Hematopoietic multipotent progenitor cell treated with erythropoietin and hydrocortisone succinate and interleukin-3 and kit ligand, for 15 days (in vitro differentiated cells): ENCODE results near the gene UBE3C.

Source experiments
- DNase-seq: peaks from one replicate; pipeline ENCODE4 v3.0.0-alpha.2; 2015; ENCODE audit warnings: low spot score

UBE3C gene

DNA sequence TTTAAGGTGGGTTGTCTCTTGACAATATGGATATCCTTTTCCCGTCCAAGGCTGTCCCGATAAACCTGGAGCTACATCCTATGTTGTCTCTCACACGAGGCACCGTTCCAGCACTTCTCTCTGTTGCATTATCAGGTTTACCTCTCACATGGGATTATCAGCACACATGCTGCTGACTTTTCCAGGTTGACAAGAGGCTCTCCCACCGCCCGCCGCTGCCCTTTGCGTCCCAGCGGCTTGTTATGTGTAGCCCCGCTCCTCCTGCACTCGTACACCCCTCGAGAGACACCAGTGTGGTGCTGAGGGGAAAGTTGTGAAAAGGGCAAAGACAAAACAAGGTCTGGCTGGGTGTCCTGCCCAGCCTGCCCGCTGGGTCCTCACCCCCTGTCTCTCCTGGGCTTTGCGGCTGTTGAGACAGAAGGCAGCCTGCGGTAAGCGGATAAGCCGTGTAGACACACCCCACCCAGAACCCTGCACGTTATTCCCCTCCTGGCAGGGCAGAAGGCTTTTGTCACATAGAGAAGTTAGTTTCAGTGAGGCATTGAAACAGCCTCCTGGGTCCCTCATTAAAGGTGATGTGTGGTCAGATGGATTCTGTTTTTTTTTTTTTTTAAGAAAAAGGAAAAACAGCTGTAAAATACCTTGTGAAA lies 38.7 kb downstream of the UBE3C start:
- DNase-seq = peak; percentile 86

DNA sequence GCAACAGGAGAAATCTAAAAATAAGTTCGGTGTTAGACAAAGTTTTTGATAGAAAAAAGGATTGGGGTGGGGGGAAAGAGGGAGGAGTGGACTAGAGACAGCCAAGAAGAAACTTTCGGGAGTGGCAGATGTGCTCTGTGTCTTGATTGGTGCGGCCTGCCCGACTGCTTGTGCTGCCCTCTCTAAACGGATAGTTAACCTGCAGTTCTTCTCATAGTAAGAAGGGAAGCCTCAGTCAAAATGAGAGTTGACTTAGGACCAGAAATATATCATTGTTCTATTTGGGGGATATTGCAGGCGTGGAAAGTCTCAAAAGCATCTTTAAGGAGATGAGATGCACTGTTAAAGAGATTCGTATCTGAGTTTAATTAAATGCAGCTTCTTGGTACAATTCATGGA lies 39.3 kb downstream of the UBE3C start:
- DNase-seq = peak; percentile 63

DNA sequence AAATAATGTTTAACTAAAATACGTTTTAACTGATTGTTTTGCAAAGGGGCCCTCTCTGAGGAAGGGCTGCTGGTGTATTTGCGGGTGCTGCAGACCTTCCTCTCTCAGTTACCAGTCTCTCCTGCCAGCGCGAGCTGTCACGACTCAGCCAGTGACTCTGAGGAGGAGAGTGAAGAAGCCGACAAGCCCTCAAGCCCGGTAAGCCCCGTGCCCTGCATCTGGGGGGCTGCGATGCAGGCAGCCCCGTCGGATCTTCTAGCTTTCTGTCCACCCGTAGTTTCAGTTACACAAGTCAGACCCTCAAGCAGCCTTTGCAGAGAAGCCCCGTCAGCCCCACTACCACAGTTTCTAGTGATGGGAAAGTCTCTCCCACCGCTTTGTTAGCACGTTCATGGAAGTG lies 45.1 kb downstream of the UBE3C start:
- no peak for DNase-seq

DNA sequence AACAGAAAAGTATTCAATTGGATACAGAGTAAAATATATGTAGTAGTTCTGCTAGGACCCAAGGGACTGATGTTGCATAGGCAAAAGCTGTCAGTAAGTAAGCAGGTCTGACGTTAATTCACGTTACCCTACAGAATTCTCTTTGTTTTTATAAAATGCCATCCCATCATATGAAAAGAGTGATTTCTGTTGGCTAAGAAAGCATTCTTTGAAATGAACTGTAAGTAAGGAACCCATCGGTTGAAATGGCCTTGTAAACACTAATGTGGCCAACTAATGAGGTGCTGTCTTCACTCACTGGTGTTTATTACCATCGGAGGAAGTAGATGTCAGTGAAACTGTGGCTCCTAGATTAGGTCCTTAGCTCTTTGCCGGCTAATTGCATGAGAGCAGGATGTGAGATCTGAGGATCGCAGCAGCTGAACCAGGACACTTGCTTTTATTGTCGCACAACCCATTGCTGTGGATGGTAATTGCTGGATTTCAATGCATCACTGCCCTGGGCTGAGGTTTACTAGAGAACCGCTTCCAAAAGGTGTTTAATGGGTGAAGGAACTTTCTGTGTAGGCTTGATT lies 49.5 kb downstream of the UBE3C start:
- DNase-seq = no peak

DNA sequence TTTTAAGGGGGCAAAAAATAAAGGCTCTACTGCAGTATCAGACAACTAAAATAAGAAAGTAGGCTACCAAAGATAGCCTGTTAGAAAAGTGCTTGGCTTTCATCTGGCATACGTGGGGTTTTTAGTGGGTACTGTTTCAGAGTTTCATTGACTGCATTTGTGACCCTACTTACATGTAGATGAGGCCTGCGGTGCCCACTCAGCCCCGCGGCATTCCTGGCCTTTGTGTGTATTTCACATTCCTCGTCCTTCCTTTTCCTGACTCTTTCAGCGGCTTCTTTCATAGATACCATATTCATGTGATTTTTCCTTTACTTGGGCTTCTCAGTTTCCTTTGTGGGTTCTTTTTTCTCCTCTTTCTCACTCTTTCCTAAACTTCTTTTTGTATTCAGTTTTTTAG lies 50.7 kb downstream of the UBE3C start:
- no peak for DNase-seq

DNA sequence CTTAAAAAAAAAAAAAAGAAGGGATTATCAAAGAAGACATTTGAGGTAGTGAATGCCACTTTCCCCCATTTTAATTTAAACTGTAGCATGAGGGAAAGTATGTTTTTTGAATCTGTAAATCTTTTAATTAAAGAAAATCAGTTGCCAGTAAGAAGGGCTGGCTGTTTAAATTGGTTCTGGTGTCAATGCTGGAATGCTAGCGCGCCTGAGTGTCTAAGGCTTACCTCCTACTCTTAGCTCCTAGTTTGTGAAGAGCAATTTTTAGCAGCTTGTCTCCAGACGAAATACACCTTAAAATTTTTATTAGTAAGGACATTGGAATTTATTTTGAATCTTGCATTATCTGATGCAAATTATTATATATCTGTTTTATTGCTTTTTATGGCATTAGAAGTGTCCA lies 54.1 kb downstream of the UBE3C start:
- no peak for DNase-seq

DNA sequence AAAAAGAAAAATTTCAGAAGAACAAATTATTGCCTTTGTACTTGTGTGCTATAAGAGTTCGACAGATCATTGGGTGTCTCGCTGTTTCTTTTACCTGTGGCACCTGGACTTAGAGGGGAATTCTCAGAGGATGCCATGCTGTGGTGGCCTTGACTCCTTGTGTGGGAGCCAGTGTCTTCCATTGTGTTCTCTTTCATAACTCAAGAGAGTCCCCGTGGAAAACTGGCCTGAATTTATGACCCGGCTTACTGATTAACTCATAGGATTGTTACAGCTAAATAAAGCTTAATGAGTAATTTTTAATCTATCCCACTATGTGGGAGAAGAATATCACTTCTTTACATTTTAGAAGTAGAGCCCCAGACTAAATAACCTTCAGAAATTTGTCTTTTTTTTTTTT lies 54.5 kb downstream of the UBE3C start:
- DNase-seq = no peak

DNA sequence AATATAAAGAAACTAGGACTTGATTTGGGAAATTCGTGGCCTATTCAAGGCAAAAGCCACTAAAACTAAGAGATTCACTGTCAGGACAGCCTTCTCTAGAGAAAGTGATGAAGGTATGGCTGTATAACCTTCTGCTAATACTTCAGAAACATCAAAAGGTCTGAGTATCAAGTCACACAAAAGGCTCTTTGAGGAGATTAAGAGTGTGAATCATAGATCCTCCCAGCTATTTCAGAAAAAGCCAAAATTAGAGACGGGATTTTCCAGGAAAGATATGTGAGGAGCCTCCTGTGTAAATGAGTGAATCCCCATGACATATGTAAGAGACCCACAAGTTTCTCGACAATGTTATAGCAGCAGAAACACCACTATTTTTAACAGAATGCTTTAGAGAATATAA lies 56.2 kb downstream of the UBE3C start:
- no peak for DNase-seq

DNA sequence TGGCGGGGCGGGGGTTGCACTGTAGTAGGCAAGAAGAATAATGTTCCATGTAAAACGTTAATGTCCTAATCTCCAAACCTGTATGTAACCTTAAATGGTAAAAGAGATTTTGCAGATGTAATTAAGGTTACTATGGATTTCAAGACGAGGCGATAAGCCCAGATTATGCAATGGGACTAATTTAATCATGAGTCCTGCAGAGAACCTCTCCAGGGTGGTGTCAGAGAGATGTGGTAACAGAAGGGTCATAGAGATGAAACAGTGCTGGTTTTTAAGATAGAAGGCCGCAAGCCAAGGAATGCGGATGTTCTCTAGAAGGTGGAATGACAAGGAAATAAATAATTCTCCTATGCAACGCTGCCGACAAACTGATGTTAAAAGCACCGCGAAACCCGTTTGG lies 57.1 kb downstream of the UBE3C start:
- DNase-seq = no peak

DNA sequence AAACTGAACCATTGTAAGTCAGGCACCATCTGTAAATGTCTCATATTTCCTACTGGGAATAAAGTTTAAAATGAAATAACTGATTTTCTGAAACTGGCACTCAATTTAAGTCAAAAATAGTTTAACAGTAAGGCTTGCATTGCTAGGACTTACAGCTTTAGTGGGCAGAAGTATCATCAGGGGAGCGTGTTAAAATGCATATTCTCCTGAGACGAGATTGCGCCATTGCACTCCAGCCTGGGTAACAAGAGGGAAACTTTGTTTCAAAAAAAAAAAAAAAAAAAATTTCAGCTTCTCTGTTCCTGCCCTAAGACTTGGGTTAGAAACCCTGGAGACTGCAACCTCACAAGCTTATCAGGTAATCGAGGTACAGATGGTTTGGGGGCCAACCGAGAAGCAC lies 65.4 kb downstream of the UBE3C start:
- DNase-seq = no peak

DNA sequence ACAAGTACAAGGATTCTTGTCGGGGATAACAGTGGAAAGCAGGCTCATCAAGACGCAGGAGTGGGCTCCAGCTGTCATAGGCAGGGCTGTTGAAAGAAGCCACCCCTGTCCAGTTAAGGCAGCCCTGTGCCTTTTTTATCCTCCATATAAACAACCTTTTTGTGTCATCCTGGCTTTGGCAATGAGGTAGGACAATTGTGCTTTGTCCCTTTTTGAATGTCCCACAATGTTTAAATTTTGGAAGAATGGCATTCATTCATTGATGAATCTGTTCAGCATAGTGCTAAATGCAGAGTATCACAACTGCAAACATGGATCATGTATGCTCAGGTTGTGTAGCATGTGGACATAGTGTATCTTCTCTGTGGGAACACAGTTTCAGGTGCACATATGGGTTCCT lies 66.7 kb downstream of the UBE3C start:
- no peak for DNase-seq

DNA sequence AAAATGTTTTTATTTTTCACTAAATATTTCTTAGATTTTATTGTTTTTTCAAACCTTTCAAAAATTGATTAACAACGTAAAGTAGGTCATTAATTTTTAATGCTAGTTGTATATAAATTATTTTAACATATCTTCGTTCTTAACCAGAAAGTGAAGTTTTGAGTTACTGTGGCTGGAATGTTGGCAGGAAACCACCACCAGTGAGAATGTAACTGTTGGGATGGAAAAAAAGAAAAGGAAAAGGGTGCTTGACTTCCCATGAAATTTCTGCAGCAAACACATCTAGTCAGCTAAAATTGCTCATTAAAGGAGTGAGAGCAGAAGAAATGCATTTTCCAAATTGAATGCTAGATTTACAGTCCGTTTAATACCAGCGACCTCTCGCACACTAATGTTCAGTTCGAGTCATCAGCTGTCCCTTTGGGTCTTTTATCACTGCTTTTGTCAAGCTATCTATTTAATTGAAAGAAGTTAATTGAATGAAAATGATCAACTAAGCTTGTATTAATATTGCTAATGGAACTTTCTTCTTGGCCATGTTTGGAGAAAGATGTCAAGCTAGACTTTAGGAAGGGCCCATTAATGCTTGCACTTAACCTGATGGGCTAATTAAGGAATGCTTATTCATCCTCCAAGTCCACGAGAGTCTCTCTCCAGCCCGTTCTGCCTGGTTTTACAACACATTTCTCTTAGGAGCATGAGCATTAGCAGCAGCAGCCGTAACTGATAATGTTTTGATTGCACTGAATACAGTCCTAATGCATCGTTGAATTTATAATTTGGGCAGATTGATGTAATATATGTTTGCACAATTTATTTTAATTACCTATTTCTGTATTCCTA lies 70.1 kb downstream of the UBE3C start:
- DNase-seq = no peak

DNA sequence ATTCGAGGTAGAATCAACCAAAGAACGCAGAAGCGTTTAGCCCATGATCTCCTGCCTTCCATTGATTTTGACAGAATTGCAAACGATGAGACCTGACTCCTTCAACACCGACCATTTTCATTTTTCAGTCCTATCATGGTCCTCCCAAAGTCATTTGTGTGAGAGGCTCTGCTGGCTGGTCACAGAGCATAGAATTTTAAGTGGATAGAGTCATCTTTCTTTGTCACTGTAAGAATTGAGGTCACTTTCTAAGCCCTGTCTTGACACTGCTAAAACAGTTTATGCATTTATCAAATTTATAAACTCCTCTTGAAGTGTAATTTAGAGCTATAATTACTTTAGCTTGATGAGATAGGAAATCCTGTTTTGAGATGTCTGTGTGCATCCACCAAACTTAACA lies 72.0 kb downstream of the UBE3C start:
- DNase-seq = no peak

DNA sequence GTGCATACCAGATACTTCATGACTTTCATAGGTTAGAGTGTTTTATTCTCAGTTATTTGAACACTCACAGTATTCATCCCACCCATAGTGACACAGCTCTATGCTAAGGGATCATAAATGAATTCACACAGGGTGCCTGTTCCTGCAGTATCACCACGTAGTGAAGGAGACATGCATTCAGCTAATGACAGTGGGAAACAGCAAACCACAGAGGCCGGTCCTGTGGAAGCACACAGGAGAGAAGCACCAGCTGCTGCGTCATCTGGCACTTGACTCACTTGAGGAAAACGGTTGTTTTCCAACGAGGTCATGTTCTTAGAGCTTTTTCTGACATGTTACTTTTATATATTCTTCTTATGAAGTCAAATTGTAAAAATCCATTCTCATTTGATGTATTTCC lies 73.0 kb downstream of the UBE3C start:
- no peak for DNase-seq

DNA sequence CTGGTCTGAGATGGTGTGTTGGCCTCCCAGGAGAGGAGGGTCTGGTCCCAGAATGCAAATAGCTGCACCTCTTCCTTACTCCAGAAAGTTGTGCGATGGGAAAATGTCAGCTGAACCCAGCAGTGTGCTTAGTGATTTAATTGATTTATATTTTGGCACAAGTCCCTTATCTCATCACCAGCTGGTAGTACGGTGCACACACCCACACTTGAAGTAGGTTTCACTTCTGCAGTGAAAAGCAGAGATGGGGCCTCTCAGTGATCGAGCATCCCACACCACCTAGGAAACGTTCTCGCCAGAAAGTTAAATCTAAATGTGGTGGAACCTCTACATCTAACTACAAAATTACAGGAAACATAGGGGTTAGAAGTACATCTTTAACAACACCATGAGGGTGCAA lies 80.4 kb downstream of the UBE3C start:
- peak; percentile 72 for DNase-seq

DNA sequence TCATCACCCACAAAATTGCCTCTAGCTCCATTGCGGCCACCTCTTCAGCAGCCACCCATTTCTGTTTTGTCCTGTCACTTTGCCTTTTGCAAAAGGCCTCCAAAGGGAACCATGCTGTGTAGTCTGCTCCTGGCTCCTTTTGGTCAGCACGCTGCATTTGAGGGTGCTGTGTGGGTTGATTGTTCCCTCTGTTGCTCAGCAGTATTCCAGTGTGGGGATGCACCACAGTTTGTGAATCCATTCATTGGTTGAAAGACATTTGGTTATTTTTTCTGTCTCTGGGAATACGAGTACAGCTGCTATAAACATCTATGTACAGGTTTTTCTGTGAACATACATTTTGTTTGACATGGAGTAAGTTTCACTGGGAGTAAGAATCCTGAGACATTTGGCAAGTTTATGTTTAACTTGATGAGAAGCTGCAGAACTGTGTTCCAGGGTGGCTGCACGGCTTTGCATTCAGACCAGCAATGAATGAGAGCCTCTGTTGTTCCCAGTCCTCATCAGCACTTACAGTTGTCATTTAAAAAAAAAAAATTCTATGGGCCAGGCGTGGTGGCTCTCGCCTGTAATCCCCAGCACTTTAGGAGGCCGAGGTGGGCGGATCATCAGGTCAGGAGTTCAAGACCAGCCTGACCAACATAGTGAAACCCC lies 82.3 kb downstream of the UBE3C start:
- DNase-seq = no peak

DNA sequence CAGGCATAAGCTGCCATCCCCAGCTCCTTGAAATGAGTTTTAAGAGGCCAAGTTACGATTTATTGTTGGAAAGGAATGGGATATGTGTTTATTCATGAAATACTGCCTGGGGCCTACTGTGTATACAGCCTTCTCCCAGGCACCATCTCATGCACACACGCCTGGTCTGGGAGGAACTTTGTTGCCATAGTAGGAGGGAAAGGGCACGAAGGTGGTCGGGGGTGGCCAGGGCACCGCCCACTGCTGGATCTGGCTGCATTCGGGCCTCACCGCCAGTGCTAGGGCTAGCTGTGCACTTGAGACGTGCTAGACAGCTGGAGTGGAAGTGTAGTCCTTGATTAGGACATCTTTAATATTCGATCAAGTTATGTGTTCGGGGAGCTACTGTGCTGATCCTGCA lies 84.0 kb downstream of the UBE3C start:
- no peak for DNase-seq

DNA sequence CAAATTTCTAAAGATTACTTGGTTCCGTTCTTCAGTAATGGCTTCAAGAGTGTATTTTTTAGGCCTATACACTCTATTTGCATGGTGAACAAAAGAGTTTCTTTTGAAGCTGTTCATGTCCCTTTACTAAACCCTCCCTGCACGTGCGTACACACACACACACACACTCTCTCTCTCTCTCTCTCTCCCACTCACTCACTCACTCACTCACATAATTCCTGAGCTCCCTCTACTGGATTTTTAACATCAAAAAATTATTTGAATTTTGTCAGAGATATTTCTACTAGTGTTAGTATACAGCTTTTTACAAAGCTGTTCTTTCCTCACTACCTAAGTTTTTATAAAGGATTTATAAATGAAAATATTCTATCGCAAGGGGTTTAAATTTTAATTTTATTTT lies 85.9 kb downstream of the UBE3C start:
- DNase-seq = peak; percentile 22

DNA sequence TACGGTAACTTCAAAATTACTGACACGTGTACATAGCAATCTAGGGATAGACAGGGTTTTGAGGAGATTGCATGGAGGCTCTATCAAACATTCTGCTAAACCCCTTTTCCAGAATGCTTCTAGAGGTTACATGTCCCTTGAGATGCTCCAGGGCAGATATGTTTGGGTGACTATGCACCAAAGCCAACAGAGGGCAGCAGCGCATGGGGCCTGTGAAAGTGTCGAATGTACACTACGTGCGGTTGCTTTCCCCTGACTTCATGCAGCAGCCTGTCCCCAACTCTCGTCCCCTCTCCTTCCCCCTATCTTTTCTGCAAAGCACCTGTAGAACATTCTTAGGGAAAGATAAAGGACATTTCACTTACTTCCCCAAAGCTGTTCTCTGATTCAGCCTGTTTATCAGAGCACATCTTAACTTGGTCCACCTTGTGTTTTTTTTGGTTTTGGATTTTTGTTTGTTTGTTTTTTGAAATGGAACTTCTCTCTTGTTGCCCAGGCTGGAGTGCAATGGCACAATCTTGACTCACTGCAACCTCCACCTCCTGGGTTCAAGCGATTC lies 90.2 kb downstream of the UBE3C start:
- peak; percentile 36 for DNase-seq

DNA sequence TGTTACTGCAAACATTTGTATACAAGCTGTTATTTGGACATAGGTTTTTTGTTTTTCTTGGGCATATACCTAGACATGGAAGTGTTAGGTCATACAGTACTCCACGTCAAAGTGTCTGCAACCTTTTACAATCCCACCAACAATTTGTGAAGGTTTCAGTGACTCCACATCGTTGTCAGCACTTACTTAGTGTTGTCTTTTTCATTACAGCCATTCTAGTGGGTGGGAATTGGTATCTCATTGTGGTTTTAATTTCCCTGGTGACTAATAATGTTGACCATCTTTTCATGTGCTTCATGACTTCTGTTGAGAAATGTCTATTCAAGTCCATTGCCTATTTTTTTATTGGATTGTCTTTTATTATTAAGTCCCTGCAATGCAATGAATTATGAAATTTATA lies 95.0 kb downstream of the UBE3C start:
- no peak for DNase-seq

DNA sequence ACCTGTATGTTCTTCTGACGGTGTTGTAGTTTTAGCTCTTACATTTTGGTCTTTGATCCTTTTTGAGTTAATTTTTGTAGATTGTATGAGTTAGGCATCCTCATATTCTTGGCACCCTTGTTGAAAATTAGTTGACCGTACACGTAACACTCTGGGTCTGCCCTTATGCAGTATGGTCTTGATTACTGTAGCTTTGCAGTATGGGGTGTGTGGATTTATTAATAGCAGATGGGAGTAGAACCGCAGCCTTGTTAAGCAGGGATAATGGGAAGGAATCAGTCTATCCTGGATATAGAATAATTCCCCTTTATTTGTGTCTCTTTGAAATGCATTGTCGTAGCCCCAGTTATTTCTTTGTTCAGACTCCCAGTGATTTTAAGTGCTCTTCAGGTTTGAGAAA lies 95.5 kb downstream of the UBE3C start:
- no peak for DNase-seq
